WI38 (cell line): Measurements from ENCODE around the gene LOXHD1.

ENCODE experiments used
- H3K4me3 ChIP-seq: 2 replicates; pipeline ENCODE4 v1.5.1; 2011; ENCODE audit warnings: low read depth, mild to moderate bottlenecking, control low read depth, low read length
- CTCF ChIP-seq: IDR thresholded peaks from 2 replicates; pipeline ENCODE4 v1.5.1; 2012; ENCODE audit warnings: low read depth, mild to moderate bottlenecking, control low read depth, low read length

The LOXHD1 gene

GRCh38 chr18:46577546-46577945 lies 79.5 kb downstream of the LOXHD1 start:
- TF ChIP-seq CTCF = no peak
- no peak overlapping the region for H3K4me3 ChIP-seq

GRCh38 chr18:46575851-46576250 lies 81.2 kb downstream of the LOXHD1 start:
- H3K4me3 ChIP-seq = no peak overlapping the region
- TF ChIP-seq CTCF = no peak

GRCh38 chr18:46574743-46575115 lies 82.3 kb downstream of the LOXHD1 start:
- H3K4me3 ChIP-seq = no peak overlapping the region
- no peak for TF ChIP-seq CTCF

GRCh38 chr18:46574000-46574742 lies 82.8 kb downstream of the LOXHD1 start:
- H3K4me3 ChIP-seq = no peak overlapping the region
- TF ChIP-seq CTCF = no peak

- no peak for TF ChIP-seq CTCF
- no peak overlapping the region for H3K4me3 ChIP-seq
Measured at GRCh38 chr18:46573156-46573555, 83.9 kb downstream of the LOXHD1 start.

- H3K4me3 ChIP-seq = no peak overlapping the region
- TF ChIP-seq CTCF = no peak
Measured at GRCh38 chr18:46571756-46572155, 85.3 kb downstream of the LOXHD1 start.

- TF ChIP-seq CTCF = no peak
- H3K4me3 ChIP-seq = no peak overlapping the region
Measured at GRCh38 chr18:46570666-46571065, 86.4 kb downstream of the LOXHD1 start.
